ENCODE measurements around the gene DNAAF1.

Gene DNAAF1

GRCh38 chr16:84174396-84174795 is 29.3 kb downstream of the DNAAF1 start:
- Histone ChIP-seq H3K27ac (ENCODE audit: low read depth, low read length) (no peak overlapping the region), H3K4me3 (ENCODE audit: low read length) (no peak overlapping the region), H3K4me1 (ENCODE audit: control insufficient read depth, insufficient read depth, low read length) (peaks cover 14% of the 10 kb centered on the region)

GRCh38 chr16:84175350-84176081 is 30.4 kb downstream of the DNAAF1 start:
- Histone ChIP-seq H3K4me3 (ENCODE audit: low read length) (no peak overlapping the region), H3K27ac (ENCODE audit: low read depth, low read length) (no peak overlapping the region), H3K9ac (ENCODE audit: low read length) (no peak overlapping the region), H3K4me1 (ENCODE audit: control insufficient read depth, insufficient read depth, low read length) (peaks cover 14% of the 10 kb centered on the region), H3K36me3 (ENCODE audit: control insufficient read depth, insufficient read depth, low read length) (no peaks in the 10 kb centered on the region), H3K27me3 (ENCODE audit: control insufficient read depth, insufficient read depth, low read length) (no peaks in the 10 kb centered on the region)

More at GRCh38 chr16:84174396-84174795, 29.3 kb downstream of the DNAAF1 start:
- Histone ChIP-seq H3K36me3 (ENCODE audit: control insufficient read depth, insufficient read depth, low read length) (no peaks in the 10 kb centered on the region), H3K9ac (ENCODE audit: low read length) (no peak overlapping the region), H3K27me3 (ENCODE audit: control insufficient read depth, insufficient read depth, low read length) (no peaks in the 10 kb centered on the region)

DNA sequence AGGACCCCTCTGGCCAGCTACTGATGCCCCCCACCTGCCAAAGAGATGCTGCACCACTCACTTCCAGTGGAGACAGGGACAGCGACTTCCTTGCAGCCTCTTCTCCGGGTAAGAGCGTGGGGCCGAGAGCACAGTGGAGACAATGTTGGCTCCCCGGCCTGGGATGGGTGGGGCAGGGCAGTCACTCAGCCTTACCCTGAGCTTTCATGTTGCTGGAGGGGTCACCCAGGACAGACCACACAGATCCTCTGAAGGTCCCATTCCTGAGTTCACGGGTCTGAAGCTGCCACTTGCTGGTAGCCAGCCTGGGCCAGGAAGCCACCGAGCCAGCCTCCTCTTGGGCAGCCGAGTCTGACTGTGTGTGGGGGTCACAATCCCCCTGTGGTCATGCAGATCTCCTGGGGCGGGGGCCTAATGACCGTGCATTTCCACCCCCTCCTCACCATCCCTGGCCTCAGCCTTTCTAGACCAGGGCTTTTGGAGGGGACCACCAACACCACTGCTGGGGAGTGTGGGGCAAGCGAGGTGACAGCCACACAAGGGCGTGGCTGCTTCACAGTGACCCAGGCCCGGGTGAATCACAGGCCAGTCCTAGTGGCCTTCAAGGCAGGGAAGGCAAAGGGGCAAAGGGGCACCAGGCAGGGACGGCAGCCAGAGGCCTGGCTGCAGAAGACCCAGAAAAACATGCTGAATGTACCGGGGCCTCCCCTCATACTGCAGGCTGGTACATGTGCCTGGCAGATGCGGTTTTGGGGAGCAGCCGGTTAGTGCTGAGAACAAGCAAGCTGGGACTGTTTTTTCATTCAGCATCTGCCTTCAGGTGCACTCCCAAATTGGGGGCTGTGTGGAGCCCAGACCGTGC is 31.3 kb downstream of the DNAAF1 start:
- no peak overlapping the region for H3K4me3 ChIP-seq (ENCODE audit: low read length)

GRCh38 chr16:84177741-84178073 is 32.6 kb downstream of the DNAAF1 start:
- no peaks in the 10 kb centered on the region for H3K27me3 ChIP-seq (ENCODE audit: control insufficient read depth, insufficient read depth, low read length)
- no peak overlapping the region for H3K4me3 ChIP-seq (ENCODE audit: low read length)
- H3K27ac ChIP-seq (ENCODE audit: low read depth, low read length) = peak overlapping the region; percentile 48
- H3K36me3 ChIP-seq (ENCODE audit: control insufficient read depth, insufficient read depth, low read length) = peaks cover 4% of the 10 kb centered on the region
- peaks cover 14% of the 10 kb centered on the region for H3K4me1 ChIP-seq (ENCODE audit: control insufficient read depth, insufficient read depth, low read length)
- no peak overlapping the region for H3K9ac ChIP-seq (ENCODE audit: low read length)

More for the DNA sequence above, 31.3 kb downstream of the DNAAF1 start:
- peaks cover 14% of the 10 kb centered on the region for H3K4me1 ChIP-seq (ENCODE audit: control insufficient read depth, insufficient read depth, low read length)
- peak overlapping the region; percentile 21 for H3K9ac ChIP-seq (ENCODE audit: low read length)
- peak overlapping the region; percentile 52 for H3K27ac ChIP-seq (ENCODE audit: low read depth, low read length)
- H3K27me3 ChIP-seq (ENCODE audit: control insufficient read depth, insufficient read depth, low read length) = no peaks in the 10 kb centered on the region
- no peaks in the 10 kb centered on the region for H3K36me3 ChIP-seq (ENCODE audit: control insufficient read depth, insufficient read depth, low read length)

DNA sequence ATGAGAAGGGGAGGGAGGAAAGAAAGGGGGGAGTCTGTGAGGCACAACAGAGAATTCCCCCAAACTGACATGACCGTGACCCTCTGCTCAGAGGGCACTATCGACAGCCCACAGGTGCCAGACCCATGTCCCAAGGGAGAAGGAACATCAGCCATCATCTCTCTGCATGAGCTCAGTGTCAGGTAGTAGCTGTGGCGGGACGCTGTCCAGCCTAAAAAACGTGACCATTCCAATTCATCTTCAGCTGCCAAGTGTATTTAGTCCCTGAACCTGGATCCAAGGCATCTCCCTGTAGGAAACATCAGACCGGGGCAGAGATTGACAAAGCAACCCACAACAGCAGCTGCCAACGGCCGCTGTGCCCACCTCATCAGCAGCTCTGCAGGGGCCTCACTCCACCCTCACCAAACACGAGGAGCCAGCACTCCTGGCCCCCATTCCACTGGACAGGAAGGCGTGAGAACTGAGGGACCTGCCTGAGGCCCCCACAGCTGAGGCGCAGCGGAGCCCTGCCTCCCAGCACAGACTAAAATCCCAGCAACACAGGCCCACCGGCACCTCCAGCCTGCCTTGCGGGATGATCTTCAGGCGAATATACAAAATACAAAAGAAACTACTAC is 33.1 kb downstream of the DNAAF1 start:
- peaks cover 10% of the 10 kb centered on the region for H3K36me3 ChIP-seq (ENCODE audit: control insufficient read depth, insufficient read depth, low read length)
- H3K9ac ChIP-seq (ENCODE audit: low read length) = no peak overlapping the region
- H3K27ac ChIP-seq (ENCODE audit: low read depth, low read length) = peak overlapping the region; percentile 48
- no peak overlapping the region for H3K4me3 ChIP-seq (ENCODE audit: low read length)
- peaks cover 14% of the 10 kb centered on the region for H3K4me1 ChIP-seq (ENCODE audit: control insufficient read depth, insufficient read depth, low read length)
- no peaks in the 10 kb centered on the region for H3K27me3 ChIP-seq (ENCODE audit: control insufficient read depth, insufficient read depth, low read length)

- no peak overlapping the region for H3K4me3 ChIP-seq (ENCODE audit: low read length)
- H3K9ac ChIP-seq (ENCODE audit: low read length) = no peak overlapping the region
- H3K27me3 ChIP-seq (ENCODE audit: control insufficient read depth, insufficient read depth, low read length) = no peaks in the 10 kb centered on the region
- H3K4me1 ChIP-seq (ENCODE audit: control insufficient read depth, insufficient read depth, low read length) = peaks cover 14% of the 10 kb centered on the region
- H3K36me3 ChIP-seq (ENCODE audit: control insufficient read depth, insufficient read depth, low read length) = peaks cover 17% of the 10 kb centered on the region
- H3K27ac ChIP-seq (ENCODE audit: low read depth, low read length) = no peak overlapping the region
These were observed 33.9 kb downstream of the DNAAF1 start for GRCh38 chr16:84178892-84179611.

DNA sequence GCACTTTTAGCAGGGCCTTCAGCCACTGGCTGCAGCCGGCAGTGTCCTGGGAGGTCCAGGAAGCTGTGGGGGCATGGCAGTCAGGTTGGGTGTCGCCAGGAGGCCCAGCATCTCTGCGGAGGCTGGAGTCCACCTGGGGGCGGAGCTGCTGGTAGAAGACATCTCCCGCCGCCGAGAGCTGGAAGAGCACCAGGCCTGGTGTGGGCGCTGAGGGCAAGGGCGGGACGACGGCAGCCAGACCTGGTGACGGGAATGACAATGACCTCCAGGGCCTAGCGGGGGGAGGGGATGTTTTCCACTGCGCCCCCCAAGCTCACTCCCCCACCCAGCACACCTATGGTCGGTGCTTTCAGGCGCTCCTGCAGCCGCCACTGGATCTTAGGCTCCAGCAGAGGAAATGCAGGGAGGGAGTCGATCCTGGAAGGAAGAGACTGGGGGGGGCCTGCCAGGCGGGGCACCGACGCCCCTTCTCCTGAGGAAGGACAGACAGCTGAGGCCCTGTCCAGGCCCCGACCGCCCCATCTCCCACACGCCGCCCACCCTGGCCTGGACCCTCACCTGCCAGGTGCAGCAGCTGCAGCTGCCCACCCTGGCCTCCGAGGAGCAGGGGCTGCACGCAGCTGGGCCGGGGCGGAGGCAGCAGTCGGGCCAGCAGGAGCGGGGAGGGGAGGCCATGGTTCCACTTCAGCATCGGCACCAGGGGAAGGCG is 34.7 kb downstream of the DNAAF1 start:
- H3K4me3 ChIP-seq (ENCODE audit: low read length) = no peak overlapping the region
- peaks cover 14% of the 10 kb centered on the region for H3K4me1 ChIP-seq (ENCODE audit: control insufficient read depth, insufficient read depth, low read length)
- peaks cover 23% of the 10 kb centered on the region for H3K36me3 ChIP-seq (ENCODE audit: control insufficient read depth, insufficient read depth, low read length)
- H3K27ac ChIP-seq (ENCODE audit: low read depth, low read length) = no peak overlapping the region
- no peaks in the 10 kb centered on the region for H3K27me3 ChIP-seq (ENCODE audit: control insufficient read depth, insufficient read depth, low read length)
- H3K9ac ChIP-seq (ENCODE audit: low read length) = no peak overlapping the region

DNA sequence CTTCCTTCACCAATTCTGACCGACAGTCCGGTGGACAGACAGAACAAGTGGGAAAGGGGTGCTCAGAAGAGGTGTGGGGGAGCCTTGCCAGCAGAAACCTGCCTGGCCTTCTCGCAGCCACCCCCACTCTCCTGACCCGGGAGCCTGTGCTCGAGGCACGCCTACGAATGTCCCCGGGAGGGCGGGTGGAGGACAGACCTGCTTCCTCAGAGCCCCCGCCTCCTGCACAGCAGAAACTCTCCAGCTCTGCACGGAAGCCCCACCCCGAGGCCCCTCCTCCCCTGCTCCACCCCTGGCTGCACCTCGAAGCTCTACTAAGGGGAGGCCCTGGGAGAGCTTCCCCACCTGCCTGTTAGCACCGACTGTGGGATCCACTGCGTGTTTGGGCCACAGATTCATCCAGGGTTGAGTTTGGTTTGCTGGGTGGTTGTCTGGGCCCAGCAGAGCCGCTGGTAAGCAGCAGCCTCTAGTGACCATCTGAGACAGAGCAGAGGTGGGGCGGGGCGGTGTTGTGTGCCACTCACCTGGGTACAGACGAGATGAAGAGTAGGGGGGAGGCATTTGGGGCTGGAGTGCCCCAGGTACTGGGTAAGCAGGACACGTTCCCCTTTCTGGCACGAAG is 35.5 kb downstream of the DNAAF1 start:
- Histone ChIP-seq H3K27ac (ENCODE audit: low read depth, low read length) (no peak overlapping the region), H3K27me3 (ENCODE audit: control insufficient read depth, insufficient read depth, low read length) (no peaks in the 10 kb centered on the region), H3K9ac (ENCODE audit: low read length) (no peak overlapping the region), H3K4me1 (ENCODE audit: control insufficient read depth, insufficient read depth, low read length) (peaks cover 14% of the 10 kb centered on the region), H3K4me3 (ENCODE audit: low read length) (no peak overlapping the region), H3K36me3 (ENCODE audit: control insufficient read depth, insufficient read depth, low read length) (peaks cover 23% of the 10 kb centered on the region)

DNA sequence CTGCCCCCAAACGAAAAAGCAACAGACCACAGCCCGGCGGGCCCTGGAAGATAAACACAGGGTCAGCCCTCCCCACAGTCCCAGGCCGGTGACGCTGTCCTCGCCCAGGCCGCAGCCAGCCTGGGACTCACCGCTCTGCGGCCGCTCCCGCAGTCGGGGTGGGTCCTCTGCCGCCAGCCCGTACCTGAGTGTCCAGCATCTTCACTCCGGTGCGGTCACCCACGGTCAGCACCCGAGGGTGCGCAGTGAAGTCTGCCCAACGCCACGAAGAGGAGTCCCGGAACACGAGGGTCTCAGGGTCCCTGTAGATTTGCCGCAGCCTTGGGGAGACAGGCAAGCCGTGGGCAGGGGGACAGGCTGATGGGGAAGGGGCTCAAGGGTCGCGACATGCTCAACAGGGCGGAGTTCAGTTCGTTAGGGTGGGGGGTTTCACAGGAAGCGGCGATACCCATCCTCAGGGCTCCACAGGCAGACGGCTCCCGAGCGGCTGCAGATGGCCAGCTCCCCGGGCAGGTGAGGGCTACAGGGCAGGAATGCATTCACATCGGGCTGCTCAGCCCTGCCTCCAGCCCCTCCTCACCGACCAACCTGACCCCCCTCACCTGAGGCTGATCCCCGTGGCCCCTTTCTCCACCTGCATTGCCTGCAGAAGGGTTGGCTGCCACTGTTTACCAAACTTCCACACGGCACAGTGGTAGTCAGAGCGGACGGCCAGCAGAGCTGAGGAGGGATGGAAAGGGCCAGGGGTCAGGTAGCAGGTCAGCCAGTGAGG is 36.2 kb downstream of the DNAAF1 start:
- H3K4me3 ChIP-seq (ENCODE audit: low read length) = no peak overlapping the region
- H3K4me1 ChIP-seq (ENCODE audit: control insufficient read depth, insufficient read depth, low read length) = peaks cover 15% of the 10 kb centered on the region
- peaks cover 23% of the 10 kb centered on the region for H3K36me3 ChIP-seq (ENCODE audit: control insufficient read depth, insufficient read depth, low read length)

GRCh38 chr16:84182104-84182503 is 37.0 kb downstream of the DNAAF1 start:
- Histone ChIP-seq H3K4me1 (ENCODE audit: control insufficient read depth, insufficient read depth, low read length) (peaks cover 9% of the 10 kb centered on the region), H3K9ac (ENCODE audit: low read length) (no peak overlapping the region), H3K27ac (ENCODE audit: low read depth, low read length) (no peak overlapping the region), H3K27me3 (ENCODE audit: control insufficient read depth, insufficient read depth, low read length) (no peaks in the 10 kb centered on the region), H3K36me3 (ENCODE audit: control insufficient read depth, insufficient read depth, low read length) (peaks cover 23% of the 10 kb centered on the region), H3K4me3 (ENCODE audit: low read length) (no peak overlapping the region)

More for the DNA sequence above, 36.2 kb downstream of the DNAAF1 start:
- no peak overlapping the region for H3K27ac ChIP-seq (ENCODE audit: low read depth, low read length)
- H3K27me3 ChIP-seq (ENCODE audit: control insufficient read depth, insufficient read depth, low read length) = no peaks in the 10 kb centered on the region
- H3K9ac ChIP-seq (ENCODE audit: low read length) = no peak overlapping the region
